Umbilical cord (tissue), 2 donors: ENCODE measurements around the gene STAB2. TPM values are rescaled to one million over a fixed set of nuclear protein-coding genes. Genes with fewer than 3 reads are reported as not detected.

Source experiments
- DNase-seq: peaks from one replicate; pipeline ENCODE4 v3.0.0-alpha.2; 2015; ENCODE audit warnings: low spot score
- total RNA-seq: library from RNA; depleted of rRNA; stranded (reverse); fragments of >200 nt; gene quantifications from one replicate; pipeline ENCODE4 v1.2.3, GENCODE V29; 2014; ENCODE audit warnings: low replicate concordance; ENCODE audit not compliant: insufficient read depth

STAB2 gene
- total RNA-seq, 1 donor from 2014 or later, result 2.6 TPM

DNA sequence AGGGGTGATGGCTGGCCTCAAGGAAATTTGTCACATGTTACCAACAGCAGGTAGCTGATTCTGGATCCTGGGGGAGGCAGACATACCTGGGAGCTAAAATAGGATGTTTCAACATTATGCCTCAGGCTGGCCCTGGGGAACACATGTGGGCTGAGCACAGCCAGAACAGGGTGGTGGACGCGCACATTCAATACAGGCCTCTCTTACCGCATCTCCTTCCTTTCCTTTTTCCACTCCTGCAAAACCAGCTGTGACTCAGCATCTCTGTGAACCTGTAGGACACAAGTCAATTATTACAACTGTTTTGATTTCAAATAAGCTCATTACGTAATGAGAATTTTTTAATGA lies 193.0 kb downstream of the STAB2 start:
- DNase-seq, result no peak

DNA sequence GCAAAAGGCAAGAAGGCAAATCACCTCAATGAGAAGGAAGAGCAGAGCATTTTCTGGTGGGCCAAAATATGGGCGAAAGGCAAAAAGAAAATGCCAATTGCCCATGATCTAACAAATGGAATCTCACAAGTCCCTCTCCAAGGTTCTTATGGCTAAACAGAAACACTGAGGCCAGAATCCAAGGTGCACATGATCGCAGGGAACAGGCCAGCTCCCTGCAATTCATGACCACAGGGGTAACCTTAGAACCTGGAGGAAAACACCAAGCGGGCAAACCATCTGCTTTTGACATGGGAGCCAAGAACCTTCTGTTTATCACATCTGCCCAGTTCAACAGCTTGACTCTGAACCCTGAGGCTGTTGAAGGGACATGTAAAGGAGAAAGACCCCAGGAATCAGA lies 193.9 kb downstream of the STAB2 start:
- DNase-seq, result no peak

- DNase-seq, result no peak
Measured at GRCh38 chr12:103782399-103782798, 195.3 kb downstream of the STAB2 start.

DNA sequence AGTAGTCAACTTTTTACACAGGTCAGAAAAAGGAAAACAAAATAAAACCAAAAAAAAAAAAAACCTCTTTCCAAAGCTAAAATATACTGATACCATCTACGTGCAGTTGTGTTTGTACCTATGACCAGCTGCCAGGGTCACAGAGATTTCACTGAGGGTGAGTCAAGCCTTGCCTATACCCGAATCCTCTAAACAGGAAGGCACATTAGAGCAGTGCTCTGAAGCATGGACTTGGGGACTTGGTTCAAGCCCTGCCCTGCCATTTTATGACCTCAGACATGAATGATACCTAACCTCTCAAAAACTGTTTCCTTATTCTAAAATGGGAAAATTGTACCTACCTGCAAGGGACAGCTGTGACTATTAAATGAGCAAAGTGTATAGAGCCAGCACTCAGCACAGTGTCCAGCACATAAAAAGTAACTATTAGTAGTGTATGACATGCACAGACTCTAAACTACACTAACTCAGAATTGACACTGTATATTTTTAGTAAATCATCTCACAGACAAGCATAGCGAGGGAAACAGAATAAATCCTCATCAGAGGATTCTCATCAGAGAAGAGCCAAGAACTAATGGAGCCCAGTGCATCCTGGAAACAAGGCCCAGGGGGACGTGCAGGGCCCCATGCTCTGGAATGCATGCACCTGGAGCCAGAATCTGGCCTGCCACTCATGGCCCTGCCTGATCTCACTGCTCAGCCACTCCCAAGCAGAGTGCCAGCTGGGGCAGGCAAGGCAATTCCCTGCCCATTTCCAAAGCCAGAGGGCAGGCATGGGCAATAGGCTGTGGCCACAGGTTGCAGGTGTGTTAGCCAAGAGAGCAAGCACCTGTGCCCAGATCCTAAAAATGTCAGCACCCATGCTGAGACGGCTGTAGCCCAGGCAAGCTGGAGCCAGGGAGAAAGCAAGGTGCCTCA lies 196.9 kb downstream of the STAB2 start:
- peak; percentile 24 for DNase-seq

GRCh38 chr12:103785243-103786031 lies 198.4 kb downstream of the STAB2 start:
- no peak for DNase-seq

GRCh38 chr12:103786201-103786600 lies 199.1 kb downstream of the STAB2 start:
- DNase-seq, result no peak

DNA sequence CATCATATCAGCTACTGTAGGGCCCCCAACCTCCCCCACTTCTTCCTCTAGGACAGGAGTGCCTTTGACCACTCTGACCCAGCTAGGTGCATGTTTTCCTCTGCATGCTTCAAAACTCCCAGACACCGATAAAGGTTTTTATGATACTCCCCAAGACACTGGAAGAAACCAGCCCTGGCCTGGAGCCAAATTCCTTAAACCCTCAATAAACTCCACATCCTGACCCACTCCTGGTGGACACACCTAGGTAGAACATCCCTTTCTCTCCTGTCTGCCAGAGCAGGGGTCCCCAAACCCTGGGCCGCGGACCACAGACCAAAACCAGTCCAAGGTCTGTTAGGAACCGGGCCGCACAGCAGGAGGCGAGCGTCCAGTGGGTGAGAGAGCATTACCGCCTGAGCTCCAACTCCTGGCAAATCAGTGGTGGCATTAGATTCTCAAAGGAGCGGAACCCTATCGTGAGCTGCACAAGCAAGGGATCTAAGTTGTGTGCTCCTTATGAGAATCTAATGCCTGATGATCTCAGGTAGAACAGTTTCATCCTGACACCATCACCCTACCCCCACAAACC lies 204.4 kb downstream of the STAB2 start:
- DNase-seq, result no peak

DNA sequence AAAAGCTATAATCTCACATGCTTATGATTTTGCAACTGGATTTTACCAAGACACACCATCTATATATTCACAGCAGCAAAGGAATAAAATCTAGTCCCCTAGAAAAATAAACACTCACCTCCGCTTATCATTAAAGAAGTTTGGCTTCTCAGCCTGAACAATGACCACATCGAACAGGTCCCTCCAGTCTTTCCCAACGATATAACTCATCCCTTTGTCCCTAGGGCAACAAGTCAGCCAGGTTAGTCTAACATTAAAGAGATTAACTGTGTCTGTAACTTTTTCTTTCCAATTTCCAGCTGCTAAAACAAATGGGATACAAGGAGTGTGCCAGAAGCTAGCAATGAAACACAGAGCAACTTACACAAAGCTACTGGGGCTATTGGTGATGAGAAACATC lies 206.0 kb downstream of the STAB2 start:
- no peak for DNase-seq

DNA sequence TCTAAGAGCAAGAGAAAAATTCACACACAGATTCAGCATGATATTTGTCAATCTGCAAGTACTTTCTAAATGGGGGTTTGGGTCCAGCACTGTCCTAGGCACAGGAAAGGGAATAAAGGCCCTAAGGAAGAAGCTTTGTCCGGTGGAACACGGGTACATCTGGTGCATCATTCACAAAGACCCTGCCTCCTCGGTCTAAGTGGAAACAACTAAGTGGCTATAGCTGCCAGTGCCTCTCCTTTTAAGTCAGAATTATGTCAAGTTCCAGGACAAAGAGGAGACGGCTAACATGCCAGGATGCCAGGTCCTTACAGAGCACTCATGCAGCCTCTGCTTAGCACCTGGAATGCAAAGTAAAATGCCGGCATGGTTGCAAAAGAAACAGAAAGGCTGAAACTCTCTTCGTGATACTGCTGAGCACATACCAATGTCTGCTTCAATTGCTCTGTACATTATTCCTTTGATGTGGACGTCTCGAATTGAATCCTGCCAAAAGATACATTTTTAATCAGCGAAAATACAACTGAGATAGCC lies 206.5 kb downstream of the STAB2 start:
- DNase-seq, result no peak

GRCh38 chr12:103794309-103795213 lies 207.5 kb downstream of the STAB2 start:
- no peak for DNase-seq

DNA sequence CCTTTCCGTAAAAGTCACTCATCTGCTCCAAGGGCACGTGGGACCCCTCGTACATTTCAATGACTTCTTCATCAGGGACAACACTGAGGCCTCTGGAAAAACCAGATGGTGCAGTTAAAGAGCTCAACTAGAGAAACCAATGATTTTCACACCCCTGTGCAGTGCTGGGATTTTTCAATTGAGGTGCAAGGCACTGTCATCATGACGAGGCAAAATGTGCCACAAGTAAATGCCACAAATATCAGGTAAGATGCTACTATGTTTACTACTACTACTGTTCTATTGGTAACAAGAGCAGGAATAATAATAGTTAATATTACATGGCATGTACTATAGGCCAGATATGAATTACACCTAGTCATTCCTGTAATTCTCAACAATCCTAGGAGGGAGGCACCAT lies 211.5 kb downstream of the STAB2 start:
- no peak for DNase-seq

DNA sequence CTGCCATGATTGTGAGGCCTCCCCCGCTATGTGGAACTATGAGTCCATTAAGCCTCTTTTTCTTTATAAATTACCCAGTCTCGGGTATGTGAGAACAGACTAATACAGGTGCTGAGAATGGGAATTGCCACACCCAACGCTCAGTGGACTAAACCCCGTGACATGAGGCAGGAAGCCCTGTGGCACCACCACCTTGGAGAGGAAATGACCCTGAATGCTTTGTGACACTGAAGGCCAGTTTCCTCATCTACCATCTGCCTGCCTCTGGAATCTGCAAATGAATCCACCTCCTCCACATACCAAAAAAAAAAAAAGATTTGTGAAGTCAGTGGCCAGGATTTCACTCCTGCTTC lies 212.4 kb downstream of the STAB2 start:
- no peak for DNase-seq

DNA sequence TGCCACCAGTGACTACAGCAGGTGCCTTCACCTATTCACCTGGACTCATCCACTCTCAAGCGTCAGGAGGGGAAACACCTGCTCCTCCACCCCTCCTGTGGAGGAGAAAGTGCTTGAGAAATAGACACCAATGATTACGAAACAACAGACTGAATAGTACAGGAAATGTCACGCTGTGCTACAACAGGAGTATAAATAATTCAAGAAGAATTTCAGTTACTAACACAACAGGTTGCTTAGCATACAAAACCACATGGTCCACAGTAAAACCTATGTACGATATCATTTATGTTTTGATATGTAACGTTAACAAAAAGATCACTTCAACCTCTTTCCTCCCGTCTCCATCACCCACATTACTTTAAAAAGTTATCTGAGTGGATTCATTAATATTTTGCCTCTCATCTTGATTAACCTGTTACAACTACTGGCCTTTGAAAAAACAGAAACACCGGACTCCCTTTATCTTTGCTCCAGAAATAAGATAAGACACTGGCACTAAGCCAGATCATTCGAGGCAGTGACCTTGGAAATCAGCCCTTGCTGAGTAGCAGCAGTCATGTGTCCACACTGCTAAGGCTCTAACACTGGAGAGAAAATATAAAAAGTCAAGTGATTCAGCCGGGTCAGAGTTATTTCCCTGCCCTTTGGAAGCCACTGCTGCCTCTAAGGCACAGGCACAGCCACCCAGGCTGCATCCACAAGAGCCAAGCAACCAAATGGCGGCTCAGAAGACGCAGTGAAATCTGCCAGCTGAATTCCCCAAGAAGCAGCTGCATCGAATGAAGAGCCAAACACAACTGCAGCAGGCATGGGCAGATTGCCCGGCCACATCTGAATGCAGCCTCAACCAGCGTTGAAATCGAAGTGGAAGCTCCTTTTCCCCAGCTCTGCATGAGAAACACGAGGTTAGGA lies 213.0 kb downstream of the STAB2 start:
- peak; percentile 57 for DNase-seq

GRCh38 chr12:103801709-103802585 lies 214.9 kb downstream of the STAB2 start:
- DNase-seq, result no peak

- DNase-seq, result no peak
Measured at GRCh38 chr12:103802586-103802886, 215.5 kb downstream of the STAB2 start.

DNA sequence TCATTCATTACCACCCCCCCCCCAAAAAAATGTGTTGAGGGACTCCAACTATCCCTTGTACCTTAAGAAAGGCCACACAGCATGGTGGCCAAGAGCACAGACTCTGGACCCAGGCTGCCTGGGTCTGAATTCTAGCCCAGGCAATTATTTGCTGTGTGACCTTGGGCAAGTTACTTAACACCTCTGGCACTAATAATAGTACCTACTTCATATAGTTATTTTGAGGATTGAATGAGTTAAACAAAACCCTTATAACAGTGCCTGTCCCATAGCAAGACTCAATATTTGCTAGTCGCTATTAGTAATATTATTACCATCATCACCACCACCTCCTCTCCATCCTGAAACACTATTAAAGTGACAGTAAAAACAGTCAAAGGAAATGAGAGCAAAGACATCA lies 216.8 kb downstream of the STAB2 start:
- no peak for DNase-seq

DNA sequence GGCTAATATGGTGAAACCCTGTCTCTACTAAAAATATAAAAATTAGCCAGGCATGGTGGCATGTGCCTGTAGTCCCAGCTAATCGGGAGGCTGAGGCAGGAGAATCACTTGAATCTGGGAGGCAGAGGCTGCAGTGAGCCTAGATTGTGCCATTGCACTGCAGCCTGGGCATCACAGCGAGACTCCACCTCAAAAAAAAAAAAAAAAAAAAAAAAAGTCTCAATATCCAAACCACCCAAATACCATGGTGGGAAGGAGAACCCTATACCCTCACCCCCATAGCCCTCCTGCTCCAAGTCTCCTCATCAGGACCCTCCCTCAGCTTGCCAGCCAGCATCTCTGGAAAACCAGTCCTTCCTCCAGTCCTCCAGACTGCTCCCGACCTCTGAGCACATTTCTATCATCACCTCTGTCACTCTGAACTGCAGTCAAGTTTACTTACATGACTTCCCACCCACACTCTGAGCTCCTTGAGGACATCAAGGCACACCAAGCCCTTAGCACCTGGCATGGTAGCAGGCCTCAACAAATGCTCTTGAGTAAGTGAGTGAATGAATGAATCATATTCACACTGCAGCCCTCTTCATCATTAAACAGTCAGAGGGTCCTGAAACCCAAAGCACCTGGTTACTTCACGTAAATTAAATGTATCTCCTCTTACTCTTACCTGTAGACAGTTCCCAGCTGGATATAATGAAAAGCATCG lies 218.7 kb downstream of the STAB2 start:
- DNase-seq, result no peak

DNA sequence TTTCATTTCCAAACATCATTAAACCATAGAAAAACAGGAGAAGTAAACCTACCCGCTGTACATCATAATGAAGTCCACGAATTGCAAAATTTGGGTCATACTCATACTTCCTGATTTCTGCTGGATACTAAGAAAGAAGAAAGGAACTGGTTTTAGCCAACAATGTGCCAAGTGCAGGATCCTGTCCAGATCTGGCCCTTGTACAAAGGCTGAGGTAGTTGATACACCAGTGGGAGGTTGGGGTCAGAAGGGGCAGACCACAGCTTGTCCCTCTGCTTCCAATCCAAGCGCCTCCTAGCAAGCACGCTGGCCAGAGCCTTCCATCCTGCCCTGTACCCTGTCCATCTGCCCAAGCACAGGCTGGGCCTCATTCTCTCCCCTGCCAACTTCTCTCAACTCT lies 219.7 kb downstream of the STAB2 start:
- no peak for DNase-seq
